HepG2 (cell line): ENCODE data around the gene CLNS1A. TPM values are rescaled to one million over a fixed set of nuclear protein-coding genes. Genes with fewer than 3 reads are reported as not detected.

Experiments used
- ARNT2 ChIP-seq: sonication (generic); formaldehyde crosslinking; IDR thresholded peaks from 2 replicates; pipeline ENCODE4 v1.8.0; 2022; ENCODE audit warnings: mild to moderate bottlenecking, low read depth, missing genetic modification reagents, moderate library complexity
- ASH2L ChIP-seq: fragments of 300-600, 200-600 bp; sonication (generic); IDR thresholded peaks from 2 replicates; pipeline ENCODE4 v1.7.0; 2017; ENCODE audit warnings: low read depth, mild to moderate bottlenecking, moderate library complexity, mixed read lengths, low read length; ENCODE audit not compliant: insufficient read length
- ATAD3A ChIP-seq: sonication (generic); formaldehyde crosslinking; IDR thresholded peaks from 2 replicates; pipeline ENCODE4 v1.4.0; 2020; ENCODE audit warnings: missing genetic modification reagents
- DNMT3B ChIP-seq: conservative IDR thresholded peaks from 2 replicates; pipeline ENCODE4 v1.6.1; 2016; ENCODE audit warnings: missing biosample characterization, control low read depth
- NCOA5 ChIP-seq: sonication (generic); formaldehyde crosslinking; IDR thresholded peaks from 2 replicates; pipeline ENCODE4 v1.4.0; 2020; ENCODE audit warnings: missing genetic modification reagents
- NCOR1 ChIP-seq: fragments of 200-600 bp; sonication (generic); IDR thresholded peaks from 2 replicates; pipeline ENCODE4 v1.7.0; 2017; ENCODE audit warnings: antibody characterized with exemption, low read length, borderline replicate concordance
- NFE2L2 ChIP-seq: fragments of 150-350 bp; IDR thresholded peaks from 2 replicates; pipeline ENCODE4 v1.6.1; 2014; ENCODE audit warnings: low read length
- REPIN1 ChIP-seq: sonication (generic); formaldehyde crosslinking; IDR thresholded peaks from 2 replicates; pipeline ENCODE4 v1.8.0; 2022; ENCODE audit warnings: missing genetic modification reagents, low read depth, mild to moderate bottlenecking, borderline replicate concordance
- U2AF2 ChIP-seq: fragments of 200-400 bp; formaldehyde crosslinking; IDR thresholded peaks from 2 replicates; pipeline ENCODE4 v1.6.1; 2017; ENCODE audit warnings: low read depth, mild to moderate bottlenecking, low read length
- ZFP41 ChIP-seq: sonication (generic); formaldehyde crosslinking; IDR thresholded peaks from 2 replicates; pipeline ENCODE4 v1.4.0; 2020; ENCODE audit warnings: mild to moderate bottlenecking, missing genetic modification reagents, borderline replicate concordance
- ZMYM4 ChIP-seq: sonication (generic); formaldehyde crosslinking; IDR thresholded peaks from 2 replicates; pipeline ENCODE4 v1.8.1; 2023; ENCODE audit warnings: mild to moderate bottlenecking, missing genetic modification reagents
- ZNF160 ChIP-seq: sonication (generic); formaldehyde crosslinking; IDR thresholded peaks from 2 replicates; pipeline ENCODE4 v1.8.0; 2022; ENCODE audit warnings: mild to moderate bottlenecking, inconsistent platforms, missing genetic modification reagents
- polyA plus RNA-seq, 8 experiments: library from polyadenylated mRNA; depleted of rRNA in 3 of 8; stranded (reverse) in 7 of 8; unstranded in 1 of 8; fragments of >200 nt; fragmentation: Illumina TruSeq in 4 of 8; extraction: Trizol in 4 of 8; gene quantifications; 2 replicates each; pipeline versions ENCODE4 v1.2.1 to v1.2.3, GENCODE V29; 2011 to 2016; ENCODE audit warnings: low read depth in 4 of 8, missing spikeins in 1 of 8, mixed read lengths in 1 of 8; ENCODE audit not compliant: insufficient read depth in 1 of 8
- total RNA-seq, 5 experiments: library from RNA; depleted of rRNA; stranded (reverse); fragments of >200 nt; fragmentation: Illumina TruSeq; extraction: Trizol; gene quantifications; 2 replicates each; pipeline ENCODE4 v1.2.3, GENCODE V29; 2016; ENCODE audit warnings: low read depth in 1 of 5
- TF ChIP-seq, protein P1 (sequence below): IDR thresholded peaks from 2 replicates; pipeline ENCODE4 v1.6.1; 2016; ENCODE audit warnings: low read depth, missing genetic modification reagents, missing compliant biosample characterization
- TF ChIP-seq, protein P2 (sequence below): sonication (generic); formaldehyde crosslinking; IDR thresholded peaks from 2 replicates; pipeline ENCODE4 v1.4.0; 2020; ENCODE audit warnings: missing genetic modification reagents
- TF ChIP-seq, protein P3 (sequence below): sonication (generic); formaldehyde crosslinking; IDR thresholded peaks from 2 replicates; pipeline ENCODE4 v1.8.0; 2022; ENCODE audit warnings: mild to moderate bottlenecking, missing genetic modification reagents, moderate library complexity
- TF ChIP-seq, protein P4 (sequence below): sonication (generic); formaldehyde crosslinking; IDR thresholded peaks from 2 replicates; pipeline ENCODE4 v1.5.1; 2020; ENCODE audit warnings: missing genetic modification reagents, mild to moderate bottlenecking, borderline replicate concordance

CLNS1A gene
- total and polyA plus RNA-seq, 2 of the 13 experiments (the other 11 are each of a cell fraction or from before 2014, with no cell fraction given) = 158 to 219 TPM

DNA sequence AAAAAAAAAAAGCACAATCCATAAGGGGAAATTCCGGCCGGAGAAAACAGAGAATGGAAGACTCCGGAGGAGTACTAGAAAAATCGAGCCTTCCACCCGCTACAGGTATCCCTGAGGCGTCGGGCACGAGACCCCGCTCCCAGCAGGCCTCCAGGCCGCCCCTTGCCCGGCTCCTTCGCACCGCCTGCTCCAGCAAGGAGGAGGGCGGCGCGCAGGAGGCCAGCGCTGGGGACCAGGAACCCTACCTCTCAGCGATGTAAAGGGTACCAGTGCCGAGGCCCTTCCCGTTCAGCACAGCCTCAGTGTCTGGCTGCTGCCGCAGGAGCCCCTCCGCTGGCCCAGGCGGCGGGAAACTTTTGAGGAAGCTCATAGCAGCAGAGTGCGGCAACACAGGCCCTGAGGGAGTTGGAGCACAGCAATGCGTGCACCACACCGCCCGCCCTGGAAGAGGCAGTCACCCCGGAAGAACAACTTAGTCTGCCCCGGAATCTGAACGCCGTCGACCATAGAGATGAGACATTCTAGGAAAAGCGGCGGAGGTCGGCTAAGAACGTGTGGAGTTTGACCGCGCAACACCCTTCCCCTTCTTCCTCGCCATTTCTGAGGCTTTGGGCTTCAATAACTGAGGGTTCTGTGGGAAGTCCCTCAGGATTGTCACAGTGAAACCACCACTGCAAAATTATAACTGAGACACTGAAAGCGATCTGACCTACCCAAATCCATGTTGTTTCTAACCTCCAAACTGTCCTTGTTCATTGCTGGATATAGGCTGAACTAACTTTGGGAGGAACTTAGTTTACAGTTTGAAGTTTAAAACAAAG is at the start of gene CLNS1A (continued):
- TF ChIP-seq, protein P1, sequence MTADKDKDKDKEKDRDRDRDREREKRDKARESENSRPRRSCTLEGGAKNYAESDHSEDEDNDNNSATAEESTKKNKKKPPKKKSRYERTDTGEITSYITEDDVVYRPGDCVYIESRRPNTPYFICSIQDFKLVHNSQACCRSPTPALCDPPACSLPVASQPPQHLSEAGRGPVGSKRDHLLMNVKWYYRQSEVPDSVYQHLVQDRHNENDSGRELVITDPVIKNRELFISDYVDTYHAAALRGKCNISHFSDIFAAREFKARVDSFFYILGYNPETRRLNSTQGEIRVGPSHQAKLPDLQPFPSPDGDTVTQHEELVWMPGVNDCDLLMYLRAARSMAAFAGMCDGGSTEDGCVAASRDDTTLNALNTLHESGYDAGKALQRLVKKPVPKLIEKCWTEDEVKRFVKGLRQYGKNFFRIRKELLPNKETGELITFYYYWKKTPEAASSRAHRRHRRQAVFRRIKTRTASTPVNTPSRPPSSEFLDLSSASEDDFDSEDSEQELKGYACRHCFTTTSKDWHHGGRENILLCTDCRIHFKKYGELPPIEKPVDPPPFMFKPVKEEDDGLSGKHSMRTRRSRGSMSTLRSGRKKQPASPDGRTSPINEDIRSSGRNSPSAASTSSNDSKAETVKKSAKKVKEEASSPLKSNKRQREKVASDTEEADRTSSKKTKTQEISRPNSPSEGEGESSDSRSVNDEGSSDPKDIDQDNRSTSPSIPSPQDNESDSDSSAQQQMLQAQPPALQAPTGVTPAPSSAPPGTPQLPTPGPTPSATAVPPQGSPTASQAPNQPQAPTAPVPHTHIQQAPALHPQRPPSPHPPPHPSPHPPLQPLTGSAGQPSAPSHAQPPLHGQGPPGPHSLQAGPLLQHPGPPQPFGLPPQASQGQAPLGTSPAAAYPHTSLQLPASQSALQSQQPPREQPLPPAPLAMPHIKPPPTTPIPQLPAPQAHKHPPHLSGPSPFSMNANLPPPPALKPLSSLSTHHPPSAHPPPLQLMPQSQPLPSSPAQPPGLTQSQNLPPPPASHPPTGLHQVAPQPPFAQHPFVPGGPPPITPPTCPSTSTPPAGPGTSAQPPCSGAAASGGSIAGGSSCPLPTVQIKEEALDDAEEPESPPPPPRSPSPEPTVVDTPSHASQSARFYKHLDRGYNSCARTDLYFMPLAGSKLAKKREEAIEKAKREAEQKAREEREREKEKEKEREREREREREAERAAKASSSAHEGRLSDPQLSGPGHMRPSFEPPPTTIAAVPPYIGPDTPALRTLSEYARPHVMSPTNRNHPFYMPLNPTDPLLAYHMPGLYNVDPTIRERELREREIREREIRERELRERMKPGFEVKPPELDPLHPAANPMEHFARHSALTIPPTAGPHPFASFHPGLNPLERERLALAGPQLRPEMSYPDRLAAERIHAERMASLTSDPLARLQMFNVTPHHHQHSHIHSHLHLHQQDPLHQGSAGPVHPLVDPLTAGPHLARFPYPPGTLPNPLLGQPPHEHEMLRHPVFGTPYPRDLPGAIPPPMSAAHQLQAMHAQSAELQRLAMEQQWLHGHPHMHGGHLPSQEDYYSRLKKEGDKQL (CRISPR knock-in tag) = peak; percentile 16; the same call in 1 of the 2 replicates
- no peak for TF ChIP-seq U2AF2
- TF ChIP-seq, protein P2, sequence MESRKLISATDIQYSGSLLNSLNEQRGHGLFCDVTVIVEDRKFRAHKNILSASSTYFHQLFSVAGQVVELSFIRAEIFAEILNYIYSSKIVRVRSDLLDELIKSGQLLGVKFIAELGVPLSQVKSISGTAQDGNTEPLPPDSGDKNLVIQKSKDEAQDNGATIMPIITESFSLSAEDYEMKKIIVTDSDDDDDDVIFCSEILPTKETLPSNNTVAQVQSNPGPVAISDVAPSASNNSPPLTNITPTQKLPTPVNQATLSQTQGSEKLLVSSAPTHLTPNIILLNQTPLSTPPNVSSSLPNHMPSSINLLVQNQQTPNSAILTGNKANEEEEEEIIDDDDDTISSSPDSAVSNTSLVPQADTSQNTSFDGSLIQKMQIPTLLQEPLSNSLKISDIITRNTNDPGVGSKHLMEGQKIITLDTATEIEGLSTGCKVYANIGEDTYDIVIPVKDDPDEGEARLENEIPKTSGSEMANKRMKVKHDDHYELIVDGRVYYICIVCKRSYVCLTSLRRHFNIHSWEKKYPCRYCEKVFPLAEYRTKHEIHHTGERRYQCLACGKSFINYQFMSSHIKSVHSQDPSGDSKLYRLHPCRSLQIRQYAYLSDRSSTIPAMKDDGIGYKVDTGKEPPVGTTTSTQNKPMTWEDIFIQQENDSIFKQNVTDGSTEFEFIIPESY (CRISPR knock-in tag) = peak; percentile 23; the same call in 1 of the 2 replicates
- TF ChIP-seq DNMT3B (CRISPR knock-in tag) = peak; percentile 87
- no peak for TF ChIP-seq NCOA5 (CRISPR knock-in tag)
- peak; percentile 87 for TF ChIP-seq ZMYM4
- TF ChIP-seq NCOR1 = no peak
- peak; percentile 80 for TF ChIP-seq REPIN1 (CRISPR knock-in tag)
- 0 out of 2 replicates have a peak, but pooled peaks have one; percentile 59 for TF ChIP-seq ATAD3A (CRISPR knock-in tag)
- peak; percentile 85 for TF ChIP-seq ASH2L
- TF ChIP-seq ZFP41 (CRISPR knock-in tag) = no peak
- TF ChIP-seq, protein P3, sequence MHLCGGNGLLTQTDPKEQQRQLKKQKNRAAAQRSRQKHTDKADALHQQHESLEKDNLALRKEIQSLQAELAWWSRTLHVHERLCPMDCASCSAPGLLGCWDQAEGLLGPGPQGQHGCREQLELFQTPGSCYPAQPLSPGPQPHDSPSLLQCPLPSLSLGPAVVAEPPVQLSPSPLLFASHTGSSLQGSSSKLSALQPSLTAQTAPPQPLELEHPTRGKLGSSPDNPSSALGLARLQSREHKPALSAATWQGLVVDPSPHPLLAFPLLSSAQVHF = no peak
- TF ChIP-seq ZNF160 (CRISPR knock-in tag) = peak; percentile 77; the same call in 1 of the 2 replicates
- TF ChIP-seq, protein P4, sequence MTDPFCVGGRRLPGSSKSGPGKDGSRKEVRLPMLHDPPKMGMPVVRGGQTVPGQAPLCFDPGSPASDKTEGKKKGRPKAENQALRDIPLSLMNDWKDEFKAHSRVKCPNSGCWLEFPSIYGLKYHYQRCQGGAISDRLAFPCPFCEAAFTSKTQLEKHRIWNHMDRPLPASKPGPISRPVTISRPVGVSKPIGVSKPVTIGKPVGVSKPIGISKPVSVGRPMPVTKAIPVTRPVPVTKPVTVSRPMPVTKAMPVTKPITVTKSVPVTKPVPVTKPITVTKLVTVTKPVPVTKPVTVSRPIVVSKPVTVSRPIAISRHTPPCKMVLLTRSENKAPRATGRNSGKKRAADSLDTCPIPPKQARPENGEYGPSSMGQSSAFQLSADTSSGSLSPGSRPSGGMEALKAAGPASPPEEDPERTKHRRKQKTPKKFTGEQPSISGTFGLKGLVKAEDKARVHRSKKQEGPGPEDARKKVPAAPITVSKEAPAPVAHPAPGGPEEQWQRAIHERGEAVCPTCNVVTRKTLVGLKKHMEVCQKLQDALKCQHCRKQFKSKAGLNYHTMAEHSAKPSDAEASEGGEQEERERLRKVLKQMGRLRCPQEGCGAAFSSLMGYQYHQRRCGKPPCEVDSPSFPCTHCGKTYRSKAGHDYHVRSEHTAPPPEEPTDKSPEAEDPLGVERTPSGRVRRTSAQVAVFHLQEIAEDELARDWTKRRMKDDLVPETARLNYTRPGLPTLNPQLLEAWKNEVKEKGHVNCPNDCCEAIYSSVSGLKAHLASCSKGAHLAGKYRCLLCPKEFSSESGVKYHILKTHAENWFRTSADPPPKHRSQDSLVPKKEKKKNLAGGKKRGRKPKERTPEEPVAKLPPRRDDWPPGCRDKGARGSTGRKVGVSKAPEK (CRISPR knock-in tag) = peak; percentile 92; the same call in 1 of the 2 replicates
- TF ChIP-seq ARNT2 (CRISPR knock-in tag) = 0 out of 2 replicates have a peak, but pooled peaks have one; percentile 59
- no peak for TF ChIP-seq NFE2L2
